Mucosa of descending colon (tissue), 3 donors: Measurements from ENCODE around the gene GFOD1. TPM values are rescaled to one million over a fixed set of nuclear protein-coding genes. Genes with fewer than 3 reads are reported as not detected.

ENCODE experiments used
- ATAC-seq: fragments of 200-7000 bp; cut with Tn5 transposase; one replicate; pipeline ENCODE4 v1.9.1; 2020; ENCODE audit warnings: mild to moderate bottlenecking, moderate library complexity
- DNase-seq, 3 donors: peaks; one replicate each; pipeline ENCODE4 v3.0.0-alpha.2; 2020
- H3K36me3 ChIP-seq: fragments of 200-600 bp; one replicate; pipeline ENCODE4 v1.8.0; 2021; ENCODE audit warnings: low read depth, mild to moderate bottlenecking
- H3K4me1 ChIP-seq: fragments of 200-600 bp; one replicate; pipeline ENCODE4 v1.8.0; 2021; ENCODE audit warnings: low read depth, mild to moderate bottlenecking
- H3K4me3 ChIP-seq: fragments of 200-600 bp; one replicate; pipeline ENCODE4 v1.8.0; 2021; ENCODE audit warnings: mild to moderate bottlenecking
- H3K9me3 ChIP-seq: fragments of 200-600 bp; one replicate; pipeline ENCODE4 v1.8.0; 2021; ENCODE audit warnings: mild to moderate bottlenecking
- intact Hi-C, 2 donors: fragments of 100-400 bp; cut with DNase I in 1 of 2; cut with micrococcal nuclease in 1 of 2; formaldehyde crosslinking; loops; one replicate each; pipeline versions ENCODE4 v1.11.0 to v1.11.1; 2022; cut with DNase I, micrococcal nuclease
- total RNA-seq, 3 donors: library from RNA; stranded (reverse); fragmentation: NEBNext Ultra II Directional in 2 of 3; extraction: Animal tissue kit (Norgen Biotek cat#: 25700) in 2 of 3; gene quantifications; one replicate each; pipeline versions ENCODE4 v1.2.1 to v1.2.4, GENCODE V29; 2021 to 2023
- TF ChIP-seq, protein P1 (sequence below): fragments of 200-600 bp; IDR thresholded peaks from one replicate; pipeline ENCODE4 v1.8.0; 2022; ENCODE audit warnings: antibody characterized with exemption, mild to moderate bottlenecking
- donor health status: DM: no; HTN: no; CAD: no; lungs with moderate emphysema.
- donor health status: DM: no; HTN: no; CAD: no.
- donor health status: DM: no; HTN: yes; CAD: no.

The GFOD1 gene
- total RNA-seq, 3 donors from 2014 or later, result 10.4 to 22.4 (median 13.2) TPM

DNA sequence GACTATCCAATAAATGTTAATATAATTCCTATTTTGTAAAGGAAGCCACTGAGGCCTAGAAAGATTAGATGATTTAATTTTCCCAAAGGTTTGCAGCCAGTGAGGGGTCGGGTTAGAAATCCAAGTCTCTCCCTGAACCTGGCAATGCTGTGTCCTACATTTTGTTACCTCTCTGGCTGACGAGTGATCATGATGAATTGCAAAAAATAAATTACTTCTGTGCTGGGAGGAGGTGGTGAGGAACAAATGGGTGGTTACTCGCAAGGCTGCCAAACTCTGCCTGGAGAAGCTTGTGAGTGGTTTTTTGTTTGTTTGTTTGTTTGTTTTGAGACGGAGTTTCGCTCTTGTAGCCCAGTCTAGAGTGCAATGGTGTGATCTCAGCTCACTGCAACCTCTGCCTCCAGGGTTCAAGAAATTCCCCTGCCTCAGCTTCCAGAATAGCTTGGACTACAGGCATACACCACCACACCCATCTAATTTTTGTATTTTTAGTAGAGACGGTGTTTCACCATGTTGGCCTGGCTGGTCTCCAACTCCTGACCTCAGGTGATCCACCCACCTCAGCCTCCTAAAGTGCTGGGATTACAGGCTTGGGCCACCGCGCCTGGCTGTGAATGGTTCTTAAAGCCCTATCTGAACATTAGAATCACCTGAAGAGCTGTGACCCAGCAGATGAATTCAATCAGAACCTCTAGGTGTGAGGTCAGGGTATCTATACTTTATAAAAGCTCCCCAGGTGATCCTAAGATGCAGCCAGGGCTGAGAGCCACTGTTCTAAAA is 138.9 kb downstream of the GFOD1 start:
- TF ChIP-seq, protein P1, sequence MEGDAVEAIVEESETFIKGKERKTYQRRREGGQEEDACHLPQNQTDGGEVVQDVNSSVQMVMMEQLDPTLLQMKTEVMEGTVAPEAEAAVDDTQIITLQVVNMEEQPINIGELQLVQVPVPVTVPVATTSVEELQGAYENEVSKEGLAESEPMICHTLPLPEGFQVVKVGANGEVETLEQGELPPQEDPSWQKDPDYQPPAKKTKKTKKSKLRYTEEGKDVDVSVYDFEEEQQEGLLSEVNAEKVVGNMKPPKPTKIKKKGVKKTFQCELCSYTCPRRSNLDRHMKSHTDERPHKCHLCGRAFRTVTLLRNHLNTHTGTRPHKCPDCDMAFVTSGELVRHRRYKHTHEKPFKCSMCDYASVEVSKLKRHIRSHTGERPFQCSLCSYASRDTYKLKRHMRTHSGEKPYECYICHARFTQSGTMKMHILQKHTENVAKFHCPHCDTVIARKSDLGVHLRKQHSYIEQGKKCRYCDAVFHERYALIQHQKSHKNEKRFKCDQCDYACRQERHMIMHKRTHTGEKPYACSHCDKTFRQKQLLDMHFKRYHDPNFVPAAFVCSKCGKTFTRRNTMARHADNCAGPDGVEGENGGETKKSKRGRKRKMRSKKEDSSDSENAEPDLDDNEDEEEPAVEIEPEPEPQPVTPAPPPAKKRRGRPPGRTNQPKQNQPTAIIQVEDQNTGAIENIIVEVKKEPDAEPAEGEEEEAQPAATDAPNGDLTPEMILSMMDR, result no peak
- Histone ChIP-seq H3K4me1 (no peaks in the 10 kb centered on the region), H3K9me3 (no peaks in the 10 kb centered on the region), H3K36me3 (no peaks in the 10 kb centered on the region), H3K4me3 (no peak overlapping the region)
- no peak for DNase-seq
- no peak for ATAC-seq
- intact Hi-C loops, result no loop called here

DNA sequence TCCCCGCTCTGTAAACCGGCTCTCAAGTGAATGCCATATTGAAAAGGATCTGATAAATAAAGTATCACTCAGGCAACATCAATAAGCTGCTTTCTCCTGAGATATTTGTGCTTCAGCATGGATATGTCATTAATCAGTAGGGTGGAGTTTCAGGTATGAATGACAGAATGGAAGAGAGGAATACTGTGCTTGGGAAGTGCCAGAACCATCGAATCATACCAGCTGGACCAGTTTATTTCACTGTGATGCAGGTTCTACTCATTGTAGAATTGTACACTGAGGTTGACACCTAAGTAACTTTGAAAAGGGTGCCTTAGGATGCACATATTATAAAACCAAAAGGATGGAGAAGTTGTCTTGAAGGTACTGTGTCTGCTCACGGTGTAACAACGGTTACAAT is 141.2 kb downstream of the GFOD1 start:
- no peaks in the 10 kb centered on the region for H3K4me1 ChIP-seq
- TF ChIP-seq, protein P1, result no peak
- H3K36me3 ChIP-seq, result no peaks in the 10 kb centered on the region
- peaks cover 4% of the 10 kb centered on the region for H3K9me3 ChIP-seq
- H3K4me3 ChIP-seq, result no peak overlapping the region
- intact Hi-C loops, result no loop called here
- no peak for ATAC-seq
- DNase-seq, result no peak

DNA sequence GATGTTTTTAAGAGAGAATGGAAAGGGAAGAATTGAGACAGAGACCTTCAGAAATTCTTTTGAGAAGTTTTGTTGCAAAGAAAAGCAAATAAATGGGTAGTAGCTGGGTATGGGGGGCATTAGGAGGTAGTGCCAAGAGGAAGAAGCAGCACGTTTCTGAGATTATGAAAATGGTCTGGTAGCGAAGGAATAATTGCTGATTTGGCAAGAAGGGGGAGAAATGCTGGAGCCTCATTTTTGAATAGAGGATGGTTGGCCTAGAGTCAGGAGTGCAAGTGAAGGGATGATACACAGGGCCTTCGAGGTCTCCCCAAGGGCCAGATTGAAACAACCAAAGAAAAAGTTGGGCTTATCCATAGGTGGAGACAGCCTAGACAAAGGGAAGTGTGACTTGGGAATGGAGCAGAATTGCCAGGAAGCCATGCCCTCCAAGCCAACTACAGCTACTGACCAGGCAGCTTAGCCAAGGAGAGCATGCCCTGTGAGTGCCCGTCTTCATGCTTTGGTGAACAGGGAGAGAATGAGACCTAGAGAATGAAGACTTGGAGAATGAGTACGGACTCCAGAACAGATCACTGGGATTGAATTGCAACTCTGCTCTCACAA is 144.9 kb downstream of the GFOD1 start:
- intact Hi-C loops, result no loop called here
- DNase-seq, result no peak
- peaks cover 4% of the 10 kb centered on the region for H3K9me3 ChIP-seq
- ATAC-seq, result no peak
- no peak overlapping the region for H3K4me3 ChIP-seq
- TF ChIP-seq, protein P1, result no peak
- H3K36me3 ChIP-seq, result no peaks in the 10 kb centered on the region
- no peaks in the 10 kb centered on the region for H3K4me1 ChIP-seq

DNA sequence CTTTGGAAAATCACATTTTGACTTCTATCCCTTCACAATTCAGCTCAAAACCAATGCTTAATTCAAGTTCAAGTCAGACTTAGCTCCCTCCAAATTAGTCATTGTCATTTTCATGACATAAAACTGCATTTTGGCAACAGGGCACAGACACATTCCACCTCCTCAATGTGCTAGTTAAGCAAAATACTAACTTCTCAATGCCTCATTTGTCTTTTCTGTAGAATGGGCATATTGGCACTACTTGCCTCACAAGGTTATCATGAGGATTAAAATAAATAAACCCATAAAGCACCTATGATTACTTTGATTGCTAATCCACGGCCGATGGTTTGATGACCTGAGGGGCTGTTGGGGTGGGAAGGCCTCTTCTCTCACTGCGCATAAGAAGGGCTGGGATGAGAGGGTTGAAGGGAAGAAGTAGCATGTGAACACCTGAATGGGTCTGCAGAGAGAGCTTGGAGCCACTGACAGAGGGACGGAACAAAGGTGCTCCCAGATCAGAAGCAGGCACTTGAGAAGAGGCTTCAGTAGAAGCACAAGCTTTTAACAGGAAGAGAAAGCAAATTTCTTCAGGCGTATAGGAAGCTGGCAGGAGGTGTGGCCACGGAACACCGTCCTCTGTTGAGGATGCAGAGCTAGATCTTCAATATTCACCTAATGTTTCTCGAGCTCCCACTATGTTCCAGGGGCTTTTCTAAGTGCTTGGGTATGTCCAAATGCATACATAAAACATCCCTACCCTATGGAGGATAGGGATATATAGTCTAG is 147.4 kb downstream of the GFOD1 start:
- TF ChIP-seq, protein P1, result no peak
- ATAC-seq, result peak; percentile 28
- H3K9me3 ChIP-seq, result peaks cover 4% of the 10 kb centered on the region
- no peaks in the 10 kb centered on the region for H3K36me3 ChIP-seq
- intact Hi-C loops, result loop anchor here (10.0 kb wide), 3 partner anchors 195 to 425 kb away; partner anchors contain the start of gene SIRT5 (in 1 of the 2)
- H3K4me1 ChIP-seq, result no peaks in the 10 kb centered on the region
- no peak overlapping the region for H3K4me3 ChIP-seq
- DNase-seq, result no peak

DNA sequence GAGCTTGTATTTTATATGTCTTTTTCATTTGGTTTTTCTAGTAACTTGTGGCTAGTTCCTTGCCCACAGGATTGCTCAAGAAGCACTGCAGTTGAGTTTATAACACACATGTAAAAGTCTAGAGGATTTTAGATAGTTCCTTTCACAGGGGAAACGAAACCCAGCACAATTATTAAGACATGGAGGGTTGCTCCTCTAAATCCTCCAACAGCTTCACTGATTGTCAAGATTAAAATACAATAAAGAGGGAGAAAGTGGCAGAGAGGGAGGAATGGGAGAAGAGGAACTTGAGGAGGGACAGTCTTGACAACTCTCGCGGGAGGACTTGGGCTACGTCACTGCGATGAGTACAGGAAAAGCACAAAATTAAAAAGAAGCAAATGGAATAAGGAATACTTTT is 149.4 kb downstream of the GFOD1 start:
- TF ChIP-seq, protein P1, result no peak
- no peaks in the 10 kb centered on the region for H3K4me1 ChIP-seq
- peaks cover 4% of the 10 kb centered on the region for H3K9me3 ChIP-seq
- H3K36me3 ChIP-seq, result no peaks in the 10 kb centered on the region
- ATAC-seq (no peak), DNase-seq (no peak)
- H3K4me3 ChIP-seq, result no peak overlapping the region
- intact Hi-C loops, result loop anchor here (10.0 kb wide), 3 partner anchors 197 to 423 kb away; partner anchors contain the start of gene SIRT5 (in 1 of the 2)
